H1 (cell line): ENCODE data around the gene MAP4K1. TPM values are rescaled to one million over a fixed set of nuclear protein-coding genes. Genes with fewer than 3 reads are reported as not detected.

Source experiments
- CTCF ChIA-PET: fragments of 300-600 bp; sonication (Branson Sonifier 250); formaldehyde crosslinking; loops from one replicate; lab custom pipeline; 2021; ENCODE audit not compliant: partially characterized antibody; lab: Charles Lee
- POLR2A ChIA-PET: fragments of 300-600 bp; sonication (Branson Sonifier 250); formaldehyde crosslinking; loops from one replicate; lab custom pipeline; 2021; ENCODE audit warnings: inconsistent platforms; ENCODE audit not compliant: partially characterized antibody; lab: Charles Lee
- DNase-seq, 2 experiments: peaks; one replicate each; pipeline versions ENCODE4 v3.0.0 to v3.0.0-alpha.2; 2010 to 2022; ENCODE audit warnings: low spot score in 2 of 2, low read depth in 1 of 2, mixed read lengths in 1 of 2
- FAIRE-seq: peaks from 2 replicates; lab custom pipeline; 2011; peaks lifted over from hg19 to GRCh38; lab: Jason Lieb, UNC
- H2AFZ ChIP-seq: 2 replicates; pipeline ENCODE4 v1.8.1; 2012; ENCODE audit warnings: low read length, inconsistent platforms
- H2AK5ac ChIP-seq: 2 replicates; pipeline ENCODE4 v1.6.1; 2013; ENCODE audit warnings: low read depth, low read length
- H2BK120ac ChIP-seq: replicated peaks from 2 replicates; pipeline ENCODE3; 2013; ENCODE audit warnings: low read depth, low read length, inconsistent platforms
- H2BK12ac ChIP-seq: 2 replicates; pipeline ENCODE4 v1.6.1; 2013; ENCODE audit warnings: low read depth, low read length
- H2BK15ac ChIP-seq: 2 replicates; pipeline ENCODE4 v1.6.1; 2013; ENCODE audit warnings: low read length
- H2BK20ac ChIP-seq: 2 replicates; pipeline ENCODE4 v1.6.1; 2013; ENCODE audit warnings: low read length
- H2BK5ac ChIP-seq: 2 replicates; pipeline ENCODE4 v1.6.1; 2013; ENCODE audit warnings: low read depth, low read length
- H3K14ac ChIP-seq: 2 replicates; pipeline ENCODE4 v1.6.1; 2013; ENCODE audit warnings: inconsistent platforms; ENCODE audit not compliant: insufficient read length
- H3K18ac ChIP-seq: 2 replicates; pipeline ENCODE4 v1.6.1; 2013; ENCODE audit warnings: low read length; ENCODE audit errors: extremely low read depth
- H3K23ac ChIP-seq: 2 replicates; pipeline ENCODE4 v1.6.1; 2013; ENCODE audit warnings: inconsistent platforms; ENCODE audit not compliant: insufficient read length
- H3K23me2 ChIP-seq: 2 replicates; pipeline ENCODE4 v1.6.1; 2013; ENCODE audit warnings: low read depth, low read length
- H3K27ac ChIP-seq: 2 replicates; pipeline ENCODE4 v1.6.1; 2011; ENCODE audit warnings: low read depth, low read length, inconsistent platforms
- H3K27me3 ChIP-seq, 4 experiments: replicated peaks in 1 of 4; 1 replicate in 1 of 4; 2 replicates in 3 of 4; pipeline versions ENCODE4 v1.6.1 to v1.8.1; 2011 to 2013; ENCODE audit warnings: low read length in 3 of 4, mild to moderate bottlenecking in 3 of 4, inconsistent platforms in 2 of 4, mixed read lengths in 2 of 4, moderate library complexity in 1 of 4; ENCODE audit not compliant: control insufficient read depth in 3 of 4, insufficient read depth in 3 of 4; ENCODE audit errors: extremely low read depth in 1 of 4
- H3K36me3 ChIP-seq, 4 experiments: 2 replicates each; pipeline versions ENCODE4 v1.6.1 to v1.8.1; 2011 to 2013; ENCODE audit warnings: mild to moderate bottlenecking in 4 of 4, low read length in 3 of 4, moderate library complexity in 2 of 4, control low read depth in 1 of 4, inconsistent platforms in 1 of 4; ENCODE audit not compliant: insufficient read depth in 4 of 4, control insufficient read depth in 2 of 4
- H3K4ac ChIP-seq: replicated peaks from 2 replicates; pipeline ENCODE3; 2013; ENCODE audit warnings: low read length, low read depth, mixed read lengths, inconsistent platforms; ENCODE audit not compliant: insufficient read length
- H3K4me1 ChIP-seq, 4 experiments: replicated peaks in 1 of 4; 1 replicate in 1 of 4; 2 replicates in 3 of 4; pipeline versions ENCODE4 v1.6.1 to v1.8.1; 2011 to 2013; ENCODE audit warnings: low read length in 3 of 4, inconsistent platforms in 2 of 4, mixed read lengths in 1 of 4; ENCODE audit not compliant: insufficient read depth in 4 of 4, control insufficient read depth in 3 of 4
- H3K4me2 ChIP-seq, 2 experiments: 2 replicates each; pipeline versions ENCODE4 v1.6.1 to v1.8.1; 2011 to 2013; ENCODE audit warnings: low read depth in 2 of 2, low read length in 2 of 2, control low read depth in 1 of 2, inconsistent platforms in 1 of 2, mild to moderate bottlenecking in 1 of 2; ENCODE audit not compliant: insufficient read depth in 1 of 2
- H3K4me3 ChIP-seq, 4 experiments: fragments of 200-600, 300-600 bp in 1 of 4; sonication (generic), shearing (Covaris generic), sonication (Bioruptor Twin) in 1 of 4; 2 replicates each; pipeline versions ENCODE4 v1.5.1 to v1.8.1; 2011 to 2016; ENCODE audit warnings: low read length in 4 of 4, low read depth in 3 of 4, control low read depth in 2 of 4, inconsistent platforms in 2 of 4, mild to moderate bottlenecking in 2 of 4, mixed read lengths in 1 of 4, moderate library complexity in 1 of 4; ENCODE audit not compliant: insufficient read depth in 2 of 4; ENCODE audit errors: extremely low read depth in 1 of 4
- H3K56ac ChIP-seq: replicated peaks from 2 replicates; pipeline ENCODE3; 2013; ENCODE audit warnings: low read depth, mild to moderate bottlenecking, mixed read lengths, low read length, inconsistent platforms; ENCODE audit not compliant: insufficient read length
- H3K79me1 ChIP-seq: 2 replicates; pipeline ENCODE4 v1.6.1; 2013; ENCODE audit warnings: low read depth, low read length, control low read depth
- H3K79me2 ChIP-seq, 2 experiments: 2 replicates each; pipeline versions ENCODE4 v1.6.1 to v1.8.1; 2012 to 2013; ENCODE audit warnings: low read length in 2 of 2, mild to moderate bottlenecking in 2 of 2, inconsistent platforms in 1 of 2; ENCODE audit not compliant: insufficient read depth in 2 of 2, control insufficient read depth in 1 of 2
- H3K9ac ChIP-seq, 4 experiments: replicated peaks in 1 of 4; 1 replicate in 1 of 4; 2 replicates in 3 of 4; pipeline versions ENCODE4 v1.6.1 to v1.8.1; 2011 to 2013; ENCODE audit warnings: low read depth in 3 of 4, low read length in 3 of 4, control low read depth in 2 of 4, mild to moderate bottlenecking in 2 of 4, moderate library complexity in 2 of 4, inconsistent platforms in 1 of 4; ENCODE audit errors: extremely low read depth in 1 of 4
- H3K9me3 ChIP-seq, 2 experiments: 2 replicates each; pipeline versions ENCODE4 v1.6.1 to v1.8.1; 2012 to 2013; ENCODE audit warnings: mild to moderate bottlenecking in 2 of 2, moderate library complexity in 2 of 2, control low read depth in 1 of 2, inconsistent platforms in 1 of 2, low read depth in 1 of 2, low read length in 1 of 2, mixed read lengths in 1 of 2; ENCODE audit not compliant: insufficient read depth in 2 of 2
- H4K20me1 ChIP-seq, 2 experiments: replicated peaks in 1 of 2; 2 replicates each; pipeline versions ENCODE3 to v1.8.1; 2011 to 2013; ENCODE audit warnings: inconsistent platforms in 2 of 2, low read length in 2 of 2, mild to moderate bottlenecking in 1 of 2; ENCODE audit not compliant: insufficient read depth in 2 of 2, control insufficient read depth in 1 of 2
- H4K5ac ChIP-seq: 2 replicates; pipeline ENCODE4 v1.6.1; 2013; ENCODE audit warnings: low read length, low read depth, mixed read lengths, inconsistent platforms; ENCODE audit not compliant: insufficient read length
- H4K8ac ChIP-seq: 2 replicates; pipeline ENCODE4 v1.8.0; 2013; ENCODE audit warnings: mild to moderate bottlenecking, moderate library complexity, low read length, inconsistent platforms; ENCODE audit not compliant: insufficient read depth; ENCODE audit errors: extremely low read depth
- H4K91ac ChIP-seq: replicated peaks from 2 replicates; pipeline ENCODE3; 2013; ENCODE audit warnings: low read length, mixed read lengths, inconsistent platforms; ENCODE audit not compliant: insufficient read length
- POLR2A ChIP-seq, 2 experiments: IDR thresholded peaks; 1 replicate in 1 of 2; 2 replicates in 1 of 2; pipeline ENCODE4 v1.6.1; 2011; ENCODE audit warnings: low read depth in 2 of 2, low read length in 2 of 2, mild to moderate bottlenecking in 2 of 2; ENCODE audit errors: control extremely low read depth in 1 of 2
- POLR2AphosphoS5 ChIP-seq: IDR thresholded peaks from 2 replicates; pipeline ENCODE4 v1.6.1; 2011; ENCODE audit warnings: low read depth, low read length
- WGBS, 2 experiments: shearing (Covaris generic) in 1 of 2; methylation state at CpG; one replicate each; pipeline versions ENCODE4 v1.1.6 to v1.1.7; 2013 to 2015; ENCODE audit warnings: low lambda C conversion rate in 2 of 2, mixed read lengths in 2 of 2, inconsistent platforms in 1 of 2, low coverage in 1 of 2, missing lambda C conversion rate in 1 of 2; ENCODE audit not compliant: insufficient replicate concordance in 2 of 2, insufficient coverage in 1 of 2, insufficient read length in 1 of 2; ENCODE audit errors: extremely low coverage in 1 of 2, missing lambda C conversion rate in 1 of 2; 5-methylcytosine and 5-hydroxymethylcytosine counted together
- polyA plus RNA-seq, 7 experiments: library from polyadenylated mRNA; depleted of rRNA in 3 of 7; stranded (reverse) in 5 of 7; unstranded in 2 of 7; fragments of >200 nt in 5 of 7; fragments of 200-250 nt in 2 of 7; gene quantifications; 1 replicate in 5 of 7; 2 replicates in 1 of 7; 4 replicates in 1 of 7; pipeline versions ENCODE4 v1.2.1 to v1.2.3, GENCODE V29; 2011 to 2013; ENCODE audit warnings: missing spikeins in 2 of 7, mixed read lengths in 2 of 7
- total RNA-seq: library from RNA; stranded (reverse); fragmentation: NEBNext Ultra II Directional; extraction: Animal tissue kit (Norgen Biotek cat#: 25700); gene quantifications from 2 replicates; pipeline ENCODE4 v1.2.1, GENCODE V29; 2021

Gene MAP4K1
- total and polyA plus RNA-seq, 2 of the 8 experiments (the other 6 are each of a cell fraction or from before 2014, with no cell fraction given) = 9.0 to 10.4 TPM

- H3K23me2 ChIP-seq = no peaks in the 10 kb centered on the region
- H3K14ac ChIP-seq = no peak overlapping the region
- no peak overlapping the region for H4K8ac ChIP-seq
- no peak overlapping the region for H3K18ac ChIP-seq
- H3K4me1 ChIP-seq = peaks cover 21 to 37% (median 31%) of the 10 kb centered on the region in 4 experiments
- peaks cover 20 to 44% of the 10 kb centered on the region in 2 experiments for H4K20me1 ChIP-seq
- CTCF ChIA-PET = interaction anchor here (0.7 to 2.6 kb wide), 4 partner anchors 16 to 41 kb away, joined by 3 to 8 read pairs (median 4); no protein-coding TSS in a partner anchor
- no peak for FAIRE-seq
- no peaks in the 10 kb centered on the region for H3K9me3 ChIP-seq
- no peak overlapping the region for H2BK20ac ChIP-seq
- no peaks in the 10 kb centered on the region for H3K27me3 ChIP-seq
- TF ChIP-seq POLR2A (IDR thresholded peaks at IDR 0.05; ENCODE audit: control extremely low read depth in 1 of 2, low read depth in 2 of 2, low read length in 2 of 2) = peak in 1 of 2 experiments; percentile 43; a peak in 1 of 3 replicates
- TF ChIP-seq POLR2AphosphoS5 = no peak
- TF ChIP-seq, all 59 proteins: peak for 1
- H2AFZ ChIP-seq = no peak overlapping the region
- no peak overlapping the region for H3K4ac ChIP-seq
- POLR2A ChIA-PET = interaction anchor here (1.3 to 21.5 kb wide), 6 partner anchors 8 to 27 kb away, joined by 3 to 495 read pairs (median 18); partner anchors contain the start of gene ACTN4
- H2BK120ac ChIP-seq = no peak overlapping the region
- H4K5ac ChIP-seq = no peak overlapping the region
- no peak overlapping the region for H3K23ac ChIP-seq
- H2BK15ac ChIP-seq = 0 out of 2 replicates have a peak overlapping the region, but pooled peaks have one; percentile 10
- H2AK5ac ChIP-seq = peak overlapping the region; percentile 28; the same call in 1 of the 2 replicates
- 92% methylated on average over 14 of the region's 15 CpGs; no CpG with 5 or more reads in 1 of the 2 experiments for WGBS, 2 experiments
- no peak overlapping the region for H3K27ac ChIP-seq
- no peak for DNase-seq
- peaks cover 32 to 97% of the 10 kb centered on the region in 2 experiments for H3K79me2 ChIP-seq
- H2BK12ac ChIP-seq = no peak overlapping the region
- H3K4me2 ChIP-seq = peak overlapping the region in 1 of 2 experiments; percentile 31; a peak in 1 of 4 replicates
- H3K9ac ChIP-seq = 0 out of 7 replicates have a peak overlapping the region, but pooled peaks of 1 of the 4 experiments have one; percentile 20
- no peak overlapping the region for H2BK5ac ChIP-seq
- no peak overlapping the region for H4K91ac ChIP-seq
- H3K36me3 ChIP-seq = peaks cover 0 to 4% (median 0%) of the 10 kb centered on the region in 4 experiments; a peak in 2 of 8 replicates
- H3K4me3 ChIP-seq = no peak overlapping the region
- no peak overlapping the region for H3K56ac ChIP-seq
- H3K79me1 ChIP-seq = peaks cover 23% of the 10 kb centered on the region
Observed at GRCh38 chr19:38658462-38659306, 40.9 kb upstream of the MAP4K1 start.
